NCI-H774 (cell line): ENCODE measurements around the gene SPACDR.

Source experiments
- DNase-seq: peaks from one replicate; lab custom pipeline; 2025; lab: John Stamatoyannopoulos, UW

The SPACDR gene

DNA sequence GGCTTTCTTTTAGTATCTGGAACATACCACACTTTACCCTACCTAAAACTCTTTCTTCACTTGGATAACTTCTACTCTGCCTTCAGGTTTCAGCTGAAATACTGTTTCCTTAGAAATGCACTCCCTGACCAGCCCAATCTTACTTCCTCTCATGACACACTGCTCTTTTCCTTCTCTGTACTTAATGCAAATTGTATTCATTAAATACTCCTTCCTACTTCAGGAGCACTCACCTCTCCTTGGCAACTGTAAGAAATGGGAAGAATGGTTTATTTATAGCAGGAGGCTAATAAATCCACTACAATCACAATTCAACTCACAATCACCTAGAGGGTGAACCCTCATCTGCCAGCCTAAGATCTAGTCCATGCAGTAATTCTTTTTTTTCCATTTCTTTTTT, 50.7 kb downstream of the SPACDR start:
- DNase-seq, result no peak

DNA sequence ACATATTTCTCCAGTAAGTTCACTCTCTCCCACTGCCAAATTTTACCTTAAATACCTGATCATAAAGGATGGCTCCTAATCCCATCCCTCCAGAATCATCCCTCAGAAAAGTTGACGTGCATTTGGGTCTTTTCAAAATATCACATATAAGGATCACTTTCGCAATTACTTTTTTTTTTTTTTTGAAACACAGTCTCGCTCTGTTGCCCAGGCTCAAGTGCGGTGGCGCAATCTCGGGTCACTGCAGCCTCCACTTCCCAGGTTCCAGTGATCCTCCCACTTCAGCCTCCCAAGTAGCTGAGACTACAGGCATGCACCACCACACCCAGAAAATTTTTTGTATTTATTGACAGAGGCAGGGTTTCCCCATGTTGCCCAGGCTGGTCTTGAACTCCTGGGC, 53.0 kb downstream of the SPACDR start:
- DNase-seq, result no peak

DNA sequence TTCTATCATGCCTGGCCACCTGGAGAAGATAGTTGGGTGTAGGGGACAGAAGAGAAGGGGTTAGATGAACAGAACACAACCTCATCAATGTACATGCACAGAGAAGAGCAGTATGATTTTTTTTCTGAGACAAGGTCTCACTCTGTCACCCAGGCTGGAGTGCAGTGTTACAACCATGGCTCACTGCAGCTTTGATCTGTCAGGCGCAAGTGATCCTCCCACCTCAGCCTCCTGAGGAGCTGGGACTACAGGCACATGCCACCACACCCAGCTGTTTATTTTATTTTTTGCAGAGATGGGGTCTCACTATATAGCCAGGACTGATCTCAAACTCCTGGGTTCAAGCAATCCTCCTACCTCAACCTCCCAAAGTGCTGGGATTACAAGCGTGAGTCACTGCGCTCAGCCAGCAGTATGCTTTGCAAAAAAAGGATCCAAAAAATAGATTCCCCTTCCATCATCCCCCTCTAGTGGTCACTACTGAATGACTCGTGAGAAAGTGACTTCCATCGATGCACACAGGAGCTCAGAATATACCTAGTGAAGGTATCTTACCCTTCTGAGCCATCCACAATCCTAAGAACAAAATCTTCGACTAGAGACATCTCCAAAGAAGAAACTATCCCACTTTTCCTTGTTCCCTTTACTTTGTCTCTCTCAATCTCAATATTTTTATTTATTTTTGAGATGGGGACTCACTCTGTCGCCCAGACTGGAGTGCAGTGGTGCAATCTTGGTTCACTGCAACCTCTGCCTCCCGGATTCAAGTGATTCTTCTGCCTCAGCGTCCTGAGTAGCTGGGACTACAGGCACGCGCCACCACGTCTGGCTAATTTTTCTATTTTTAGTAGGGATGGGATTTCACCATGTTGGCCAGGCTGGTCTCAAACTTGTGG, 56.5 kb downstream of the SPACDR start:
- no peak for DNase-seq

DNA sequence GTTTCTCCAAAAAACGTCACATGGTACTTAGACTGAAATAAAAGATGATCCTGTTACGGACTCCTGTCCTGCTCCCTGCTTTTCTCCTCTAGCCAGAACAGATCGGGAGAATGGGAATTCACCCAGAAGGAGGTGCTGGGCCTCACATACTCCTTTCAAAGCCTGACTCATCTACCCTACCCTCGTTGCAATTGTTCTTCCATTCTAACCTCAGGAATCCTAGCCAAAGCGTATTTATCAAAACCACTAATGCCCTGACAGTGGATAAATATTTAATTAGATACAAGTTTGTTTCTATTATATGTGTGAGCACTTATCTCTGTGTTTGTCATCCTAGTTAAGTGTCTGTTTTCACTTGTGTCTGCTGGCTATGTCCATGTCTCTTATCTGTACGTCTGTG, 57.3 kb downstream of the SPACDR start:
- DNase-seq, result no peak
